NOMO-1 treated with DMSO at 0.1 percent for 48 hours (cell line): Measurements from ENCODE around the gene APBB1.

Experiments
- DNase-seq: peaks from one replicate; lab custom pipeline; 2025; ENCODE audit not compliant: unreplicated experiment; lab: John Stamatoyannopoulos, UW

The APBB1 gene

GRCh38 chr11:6419009-6419631, at the start of gene APBB1:
APBB1 (minus strand) TSS chr11:6419094; CDS start chr11:6411347, 7,747 bp downstream.
- DNase-seq = peak; percentile 12

- no peak for DNase-seq
These were observed 40.2 kb upstream of the APBB1 start for GRCh38 chr11:6459099-6459450.

- no peak for DNase-seq
These were observed 39.6 kb upstream of the APBB1 start for GRCh38 chr11:6458352-6459098.

- DNase-seq = no peak
These were observed 38.9 kb upstream of the APBB1 start for GRCh38 chr11:6457581-6458320.

GRCh38 chr11:6456361-6457073, 37.6 kb upstream of the APBB1 start:
- DNase-seq = no peak

GRCh38 chr11:6455070-6455469, 36.2 kb upstream of the APBB1 start:
- no peak for DNase-seq

GRCh38 chr11:6453152-6453551, 34.3 kb upstream of the APBB1 start:
- DNase-seq = no peak

- DNase-seq = no peak
These were observed 33.3 kb upstream of the APBB1 start for GRCh38 chr11:6452219-6452618.

- DNase-seq = no peak
These were observed 29.7 kb upstream of the APBB1 start for GRCh38 chr11:6448574-6448973.

GRCh38 chr11:6443269-6444003, 24.5 kb upstream of the APBB1 start:
- peak; percentile 26 for DNase-seq

GRCh38 chr11:6442441-6442840, 23.5 kb upstream of the APBB1 start:
- no peak for DNase-seq

- no peak for DNase-seq
These were observed 22.0 kb upstream of the APBB1 start, which contains the start of gene HPX for GRCh38 chr11:6440906-6441358. HPX (minus strand) TSS chr11:6440987; CDS start chr11:6440963, 24 bp downstream.

GRCh38 chr11:6438979-6439571, 20.2 kb upstream of the APBB1 start:
- DNase-seq = peak; percentile 64

GRCh38 chr11:6437993-6438392, 19.1 kb upstream of the APBB1 start:
- peak; percentile 63 for DNase-seq

GRCh38 chr11:6437423-6437822, 18.5 kb upstream of the APBB1 start:
- DNase-seq = no peak

GRCh38 chr11:6433998-6434660, 15.2 kb upstream of the APBB1 start:
- DNase-seq = no peak

GRCh38 chr11:6431861-6432260, 13.0 kb upstream of the APBB1 start:
- DNase-seq = no peak

- DNase-seq = no peak
These were observed 8.6 kb upstream of the APBB1 start for GRCh38 chr11:6427516-6427915.

GRCh38 chr11:6420677-6421076, 1.8 kb upstream of the APBB1 start:
- no peak for DNase-seq

GRCh38 chr11:6418557-6419008, 311 bp downstream of the APBB1 start:
- no peak for DNase-seq
